NOMO-1 (cell line): ENCODE results near the gene PVALB.
A peak's percentile ranks its signal among the peaks of the same experiment; 100 is the strongest.

ENCODE experiments used
- DNase-seq, 2 experiments: peaks; one replicate each; lab custom pipeline; 2025; ENCODE audit not compliant: unreplicated experiment in 2 of 2; lab: John Stamatoyannopoulos, UW

PVALB gene, protein sequence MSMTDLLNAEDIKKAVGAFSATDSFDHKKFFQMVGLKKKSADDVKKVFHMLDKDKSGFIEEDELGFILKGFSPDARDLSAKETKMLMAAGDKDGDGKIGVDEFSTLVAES

DNA sequence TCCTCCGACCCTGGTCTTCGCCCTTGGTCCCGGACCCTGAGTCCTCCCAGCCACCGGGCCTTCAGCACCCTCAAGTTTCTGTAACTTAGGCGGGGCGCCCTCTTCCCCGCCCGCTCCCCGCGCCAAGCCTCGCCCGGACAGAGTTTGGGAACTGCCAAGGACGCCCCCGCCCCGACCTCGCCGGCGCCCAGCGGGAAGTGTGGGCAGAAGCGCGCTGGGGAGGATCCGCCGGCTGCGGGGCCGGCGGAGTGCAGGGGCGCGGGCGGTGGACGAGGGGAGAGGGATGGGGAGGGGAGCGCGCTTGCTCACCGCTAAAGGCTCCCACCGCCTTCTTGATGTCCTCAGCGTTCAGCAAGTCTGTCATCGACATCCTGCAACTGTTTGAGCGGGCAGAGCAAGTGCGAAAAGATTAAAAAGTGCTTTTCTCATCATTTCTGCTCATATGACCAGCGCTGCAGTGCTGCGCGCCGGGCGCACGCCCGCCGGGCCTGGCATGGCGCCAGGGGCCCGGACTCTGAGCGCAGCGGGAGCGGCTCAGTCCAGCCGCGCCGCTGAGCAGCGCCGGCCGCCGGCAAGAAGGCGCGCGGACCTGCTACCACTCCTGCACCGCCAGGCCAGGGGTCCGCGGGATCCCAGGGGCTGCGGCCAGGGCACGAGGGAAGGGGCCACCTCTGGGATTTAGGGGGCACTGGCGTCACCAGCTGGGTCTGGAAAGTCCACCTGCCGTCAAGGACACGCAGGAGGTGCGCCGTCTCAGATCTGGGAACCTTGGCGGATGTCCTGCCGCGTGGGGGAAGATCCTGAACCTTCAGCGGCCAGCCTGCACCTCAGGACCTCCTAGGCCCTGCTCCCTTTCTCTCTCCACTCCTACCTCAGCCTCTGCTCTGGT lies at the start of gene PVALB:
Gene PVALB, minus strand, starts transcription at position 400 of the 889 bp plus-strand sequence. Its CDS starts 30 bp downstream, at position 370.
- peak in 1 of 2 experiments; percentile 14 for DNase-seq

DNA sequence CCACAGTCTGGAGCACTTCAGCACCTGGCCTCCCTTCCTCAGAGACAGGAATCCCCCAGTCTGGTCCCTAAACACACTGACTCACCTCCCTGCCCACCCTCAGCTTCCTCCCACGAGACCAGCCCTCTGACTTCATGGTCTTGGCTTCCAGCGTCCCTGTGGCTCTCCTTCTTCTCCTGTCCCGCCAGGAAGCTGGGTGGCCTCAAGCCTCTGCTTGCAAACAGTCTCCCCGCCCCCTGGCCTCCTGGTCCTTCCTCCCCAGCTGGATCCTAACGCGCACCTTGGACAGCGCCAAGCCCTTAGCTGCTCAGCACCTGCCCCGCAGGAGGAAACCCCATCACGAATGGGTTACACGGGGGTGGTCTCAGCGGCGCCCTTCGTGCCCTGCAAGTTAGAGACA lies 48.5 kb upstream of the PVALB start:
- no peak for DNase-seq

DNA sequence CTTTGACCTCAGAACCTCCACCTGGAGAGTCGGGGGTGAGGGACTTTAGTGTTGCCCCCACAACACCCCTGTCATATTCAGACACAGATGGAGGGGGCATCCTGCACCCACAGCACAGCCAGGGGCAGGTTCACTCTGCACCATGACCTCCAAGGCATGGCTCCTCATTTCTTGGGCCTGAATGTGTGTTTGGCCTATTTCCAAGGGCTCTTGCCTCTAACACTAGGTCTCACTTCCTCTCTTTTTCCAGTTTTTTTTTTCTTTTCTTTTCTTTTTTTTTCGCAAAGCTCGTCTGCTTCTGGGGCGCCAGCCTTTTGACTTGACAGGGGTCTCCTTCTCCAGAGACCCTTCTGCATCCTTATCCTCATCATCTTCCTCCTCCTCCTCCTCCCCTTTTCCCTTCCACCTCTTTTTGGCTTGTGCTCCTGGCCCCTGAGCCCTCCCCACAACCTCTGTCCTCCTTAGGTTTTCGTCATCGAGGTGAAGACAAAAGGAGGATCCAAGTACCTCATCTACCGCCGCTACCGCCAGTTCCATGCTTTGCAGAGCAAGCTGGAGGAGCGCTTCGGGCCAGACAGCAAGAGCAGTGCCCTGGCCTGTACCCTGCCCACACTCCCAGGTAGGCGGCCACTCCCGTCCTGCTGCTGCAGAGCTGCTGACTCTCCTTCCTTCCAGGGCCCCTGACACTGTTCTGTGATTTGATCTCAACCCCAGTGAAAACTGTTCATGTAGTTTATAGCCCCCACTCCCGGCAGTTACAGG lies 47.8 kb upstream of the PVALB start:
- peak; percentile 22 to 49 for DNase-seq

DNA sequence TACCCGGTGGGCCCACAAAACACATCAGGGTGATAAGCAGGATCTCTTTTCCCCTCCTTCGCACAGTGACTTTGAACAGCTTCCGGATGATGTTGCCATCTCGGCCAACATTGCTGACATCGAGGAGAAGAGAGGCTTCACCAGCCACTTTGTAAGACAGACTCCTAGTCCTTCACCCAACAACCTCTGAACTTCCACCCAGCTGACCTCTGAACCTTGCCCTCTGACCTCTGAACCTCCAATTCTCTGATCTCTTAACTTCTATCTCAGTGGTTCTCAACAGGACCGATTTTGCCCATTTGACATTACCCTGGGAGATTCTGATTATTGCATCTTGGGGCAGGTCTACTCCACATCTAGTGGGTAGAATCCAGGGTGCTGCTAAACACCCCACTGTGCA lies 47.1 kb upstream of the PVALB start:
- DNase-seq, result no peak

DNA sequence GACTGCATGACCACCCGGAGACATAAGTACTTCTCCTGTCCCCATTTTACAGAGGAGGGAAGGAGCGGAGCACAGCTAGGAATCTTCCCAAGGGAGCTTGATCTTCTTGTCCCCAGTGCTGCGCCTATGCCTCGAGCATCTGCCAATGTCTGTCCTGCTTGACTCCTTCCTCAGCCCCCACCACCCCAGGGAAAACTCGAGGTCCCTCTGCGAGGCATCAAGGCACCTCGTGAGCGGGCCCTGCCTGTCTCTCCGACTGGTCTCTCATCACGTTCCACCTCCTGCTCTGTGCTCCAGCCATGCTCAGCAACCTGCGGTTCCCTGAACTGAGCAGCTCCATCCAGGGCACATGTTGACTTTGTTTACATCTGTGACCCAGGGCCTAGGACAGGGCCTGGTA lies 46.4 kb upstream of the PVALB start:
- DNase-seq, result no peak

DNA sequence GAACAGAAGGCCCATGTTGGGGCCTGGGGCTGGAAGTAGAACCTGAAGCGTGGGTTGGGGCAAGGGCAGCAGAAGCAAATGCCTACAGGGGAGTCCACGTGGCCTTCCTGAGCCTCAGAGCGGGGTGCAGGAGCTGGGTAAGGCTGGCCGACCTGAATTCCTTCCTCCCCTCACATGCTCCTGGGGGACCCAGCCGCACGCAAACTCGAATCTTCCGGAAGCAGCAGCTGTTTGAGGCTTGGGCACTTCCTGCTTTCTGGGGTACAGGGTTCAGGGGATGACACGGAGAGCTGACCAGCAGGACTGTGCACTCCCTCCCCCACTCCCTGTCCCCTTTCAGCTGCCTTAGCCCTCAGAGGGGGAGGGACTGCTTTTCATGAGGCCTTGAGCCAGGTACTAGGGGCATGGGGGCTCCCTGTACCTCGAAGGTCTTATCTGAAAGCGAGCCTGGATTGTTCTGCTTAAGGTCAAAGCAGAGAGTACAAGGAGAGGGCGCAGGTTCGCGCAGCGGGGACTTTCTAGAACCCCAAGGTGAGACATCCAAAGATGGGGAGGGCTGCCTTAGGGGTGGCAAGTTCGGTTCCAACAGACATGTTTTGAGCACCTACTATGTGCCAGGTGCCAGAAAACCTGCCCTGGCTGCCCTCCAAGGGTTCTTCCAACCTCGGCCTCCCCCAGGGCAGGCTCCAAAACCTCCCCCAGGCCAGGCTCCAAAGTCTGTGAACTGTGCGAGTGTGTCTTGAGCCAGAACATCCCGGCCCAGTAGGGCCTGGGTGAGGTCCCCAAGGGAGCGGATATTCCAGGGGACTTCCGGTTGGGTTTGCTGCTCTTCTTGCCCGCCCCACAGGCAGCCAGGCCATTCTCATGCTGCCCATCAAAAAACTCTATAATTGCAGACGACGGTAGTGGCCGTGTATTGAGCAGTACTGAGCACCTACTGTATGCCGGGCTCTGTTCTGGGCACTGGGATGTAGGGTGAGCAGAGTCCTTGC lies 45.7 kb upstream of the PVALB start:
- DNase-seq, result peak; percentile 75 to 76

DNA sequence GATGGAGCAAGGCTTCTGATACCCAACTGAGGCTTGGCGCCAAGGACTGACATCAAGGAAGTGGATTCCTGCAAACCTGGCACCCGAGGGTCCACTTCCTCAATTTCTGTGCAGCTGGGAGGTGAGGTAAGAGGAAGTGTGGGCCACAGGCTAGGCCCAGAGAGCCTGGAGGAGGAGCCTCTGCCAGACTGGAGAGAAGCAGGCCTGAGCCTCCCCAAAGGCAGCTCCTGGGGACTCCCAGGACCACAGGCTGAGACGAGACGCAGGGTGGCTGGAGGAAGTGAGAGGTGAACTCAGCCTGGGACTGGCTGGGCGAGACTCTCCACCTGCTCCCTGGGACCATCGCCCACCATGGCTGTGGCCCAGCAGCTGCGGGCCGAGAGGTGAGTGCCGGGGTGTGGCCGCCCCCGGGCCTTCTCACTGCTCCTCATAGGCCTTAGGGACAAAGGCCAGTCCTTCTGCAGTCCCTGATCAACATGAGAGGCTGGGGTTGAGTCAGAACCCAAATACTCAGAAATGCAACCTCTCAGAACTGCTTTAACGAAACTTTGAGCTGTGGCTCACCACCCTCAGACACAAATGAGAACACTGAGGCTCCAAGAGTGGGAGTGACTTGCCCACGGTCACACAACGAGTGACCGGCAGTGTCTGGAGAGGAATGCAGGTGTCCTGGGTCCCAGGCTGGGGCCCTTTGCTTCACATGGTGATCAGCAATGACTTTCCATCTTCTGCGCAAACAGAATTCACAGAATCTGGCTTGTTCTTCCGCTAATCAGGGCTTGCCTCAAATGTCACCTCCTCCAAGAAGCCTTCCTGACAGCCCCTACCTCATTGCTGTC lies 44.2 kb upstream of the PVALB start, which contains the start of gene NCF4:
Gene NCF4, plus strand, starts transcription at position 186 of the 839 bp plus-strand sequence. Its CDS starts 166 bp downstream, at position 352.
- peak; percentile 94 to 98 for DNase-seq

DNA sequence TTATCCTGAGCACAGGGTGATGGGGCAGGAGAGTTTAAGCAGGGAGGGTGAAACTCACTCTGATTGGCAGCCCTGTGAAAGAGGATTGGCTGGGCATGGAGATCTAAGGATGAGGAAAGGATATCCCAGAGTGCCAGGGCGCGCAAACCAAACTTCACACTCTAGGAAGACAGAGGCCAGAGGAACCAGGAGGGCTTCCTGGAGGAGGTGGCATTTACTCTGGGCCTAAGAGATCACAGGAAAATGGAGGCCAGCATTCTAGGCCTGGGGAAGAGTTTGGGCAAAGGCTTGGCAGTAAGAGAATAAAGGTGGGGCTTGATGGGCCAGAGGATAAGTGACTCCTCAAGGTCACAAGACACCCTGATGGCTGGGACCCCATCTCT lies 43.6 kb upstream of the PVALB start:
- DNase-seq, result no peak

DNA sequence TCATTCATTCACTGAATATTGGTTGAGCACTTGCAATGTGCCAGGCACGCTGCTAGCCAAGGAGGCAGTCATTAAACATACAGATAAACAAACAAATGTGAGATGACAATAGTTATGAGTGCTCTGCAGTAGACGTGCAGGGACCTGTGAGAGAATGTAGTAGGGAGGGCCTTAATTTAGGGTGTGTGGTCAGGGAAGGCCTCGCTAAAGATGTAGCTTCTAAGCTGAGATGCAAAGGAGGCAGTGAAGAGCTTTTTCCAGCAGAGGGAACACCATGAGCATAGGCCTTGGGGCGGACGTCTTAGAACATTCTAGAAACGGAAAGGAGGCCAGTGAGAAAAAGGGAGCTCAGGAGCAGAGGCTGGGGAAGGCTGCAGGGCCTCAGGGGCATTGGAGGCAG lies 43.2 kb upstream of the PVALB start:
- no peak for DNase-seq

DNA sequence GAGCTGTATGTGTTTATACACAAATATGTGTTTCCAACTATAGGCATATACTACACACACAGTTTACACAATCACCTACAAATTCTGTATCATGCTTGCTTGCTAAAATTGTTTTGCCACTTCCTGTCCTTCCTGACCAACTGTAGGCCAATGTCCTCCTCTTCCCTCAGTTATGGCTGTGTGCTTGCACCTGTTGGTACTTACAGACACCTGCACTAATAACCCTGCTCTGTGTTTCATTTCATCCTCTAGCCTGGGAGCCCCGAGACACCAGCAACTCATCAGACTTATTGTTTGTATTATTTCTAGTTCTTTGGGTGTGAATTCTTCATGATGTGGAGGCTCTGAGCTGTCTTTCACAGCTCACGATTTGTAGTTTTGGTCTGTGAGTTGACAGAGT lies 42.1 kb upstream of the PVALB start:
- DNase-seq, result no peak

DNA sequence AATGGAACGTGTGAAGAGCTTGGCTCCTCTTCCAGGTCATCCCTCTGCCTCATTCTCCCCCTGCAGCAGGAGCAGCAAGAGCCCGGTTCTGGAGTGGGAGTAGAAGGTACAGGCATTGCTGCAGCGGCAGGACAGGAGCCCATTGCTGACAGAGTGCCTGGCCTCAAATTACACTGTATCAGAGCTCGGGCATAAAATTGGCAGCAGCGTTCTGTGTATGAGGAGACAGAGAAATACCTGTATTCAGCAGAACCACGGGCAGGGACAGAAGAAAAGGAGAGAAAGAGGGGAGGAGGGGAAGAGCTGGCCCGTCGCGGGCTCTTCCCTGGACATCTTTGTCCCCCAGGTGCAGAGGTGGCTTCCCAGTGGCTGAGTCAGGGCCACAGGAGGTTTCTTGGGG lies 41.3 kb upstream of the PVALB start:
- no peak for DNase-seq

DNA sequence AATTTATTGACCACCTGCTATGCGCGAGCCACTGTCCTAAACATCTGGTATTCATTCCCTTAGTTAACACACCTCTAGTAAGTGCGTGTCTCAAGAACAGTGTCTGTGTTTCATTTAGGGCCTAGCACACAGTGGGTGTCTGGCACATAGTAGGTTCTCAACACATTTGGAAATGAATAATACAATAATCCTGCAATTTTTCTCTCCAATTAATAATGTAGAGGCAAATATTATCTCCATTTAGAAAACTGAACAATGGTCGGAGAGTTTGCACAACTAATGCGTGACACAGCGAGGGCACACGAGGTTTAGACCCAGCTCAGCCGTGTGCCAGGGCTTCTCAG lies 39.9 kb upstream of the PVALB start:
- DNase-seq, result no peak

DNA sequence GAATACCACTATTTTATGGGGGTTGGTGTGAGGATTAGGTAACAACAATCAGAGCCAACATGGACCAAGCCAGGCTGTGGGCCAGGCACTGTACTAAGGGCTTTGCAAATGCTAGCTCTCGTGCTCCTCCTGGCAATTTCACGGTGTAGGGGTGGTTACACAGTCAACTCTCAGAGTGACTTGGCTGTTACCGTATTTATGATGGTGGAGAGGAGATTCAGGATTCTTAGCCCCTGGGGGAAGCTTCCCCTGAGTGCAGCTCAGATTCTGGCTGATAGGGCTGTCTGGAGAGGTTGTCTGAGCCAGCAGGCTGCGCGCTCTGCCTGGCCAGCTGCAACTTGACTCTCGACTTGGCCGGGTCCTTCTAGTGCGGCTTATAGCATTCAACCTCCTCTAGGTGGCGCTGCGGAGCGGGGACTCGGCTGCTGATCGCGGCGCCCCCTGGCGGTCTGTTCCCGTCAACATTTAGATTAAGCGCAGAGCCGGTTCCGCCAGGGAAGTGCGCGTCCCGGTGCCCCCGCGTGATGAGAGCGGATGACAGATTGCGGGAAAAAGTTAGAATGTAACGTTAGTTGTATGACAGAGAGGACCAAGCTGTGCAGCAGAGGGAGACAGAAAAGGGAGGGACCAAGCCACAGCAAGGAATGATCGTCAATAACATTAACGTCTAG lies 39.4 kb upstream of the PVALB start:
- peak; percentile 86 to 89 for DNase-seq

DNA sequence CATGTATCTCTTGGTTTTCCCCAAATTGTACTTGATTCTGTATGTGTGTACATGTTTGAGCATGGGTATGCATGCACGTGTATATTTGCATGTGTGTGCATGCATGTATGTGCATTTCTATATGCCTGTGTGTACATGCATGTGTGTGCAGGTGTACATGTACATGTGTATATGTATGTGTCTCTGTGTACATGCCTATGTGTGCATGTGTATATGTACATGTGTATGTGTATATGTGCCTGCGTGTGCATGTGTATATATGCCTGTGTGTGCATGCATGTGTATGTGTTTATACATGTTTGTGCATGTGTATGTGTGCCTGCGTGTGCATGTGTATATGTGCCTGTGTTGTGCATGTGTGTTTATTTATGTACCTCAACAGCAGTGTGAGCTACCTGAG lies 38.6 kb upstream of the PVALB start:
- no peak for DNase-seq

DNA sequence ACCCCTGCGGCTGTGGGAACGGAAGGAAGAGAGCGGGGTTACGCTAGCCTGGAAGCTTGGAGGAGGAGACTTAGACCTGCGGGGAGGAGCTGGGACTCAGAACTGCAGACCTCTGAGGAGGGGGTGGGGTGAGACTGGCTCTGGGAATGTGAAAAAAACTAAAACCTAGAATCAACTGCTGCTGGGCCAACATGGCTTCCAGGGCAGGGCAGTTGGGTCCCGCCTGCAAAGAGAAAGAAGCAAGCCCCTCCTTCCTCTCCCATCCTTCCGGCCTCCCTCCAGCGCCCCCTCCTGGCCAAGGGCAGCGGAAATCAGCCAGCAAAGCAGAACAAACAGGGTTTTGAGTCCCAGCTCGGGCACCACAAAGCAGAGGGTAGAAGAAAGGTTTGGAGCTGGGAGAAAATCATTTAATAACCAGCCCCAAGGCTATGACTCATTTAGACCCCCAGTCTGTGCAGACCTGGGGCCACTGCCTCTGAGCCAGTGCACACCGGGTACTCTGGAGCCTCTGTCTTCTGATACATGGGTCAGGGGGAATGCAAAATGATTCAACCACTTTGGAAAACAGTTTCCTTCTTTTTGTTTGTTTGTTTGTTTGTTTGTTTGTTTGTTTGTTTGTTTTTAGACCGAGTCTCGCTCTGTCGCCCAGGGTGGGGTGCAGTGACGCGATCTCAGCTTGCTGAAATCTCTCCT lies 36.7 kb upstream of the PVALB start:
- DNase-seq, result peak; percentile 69 to 72

DNA sequence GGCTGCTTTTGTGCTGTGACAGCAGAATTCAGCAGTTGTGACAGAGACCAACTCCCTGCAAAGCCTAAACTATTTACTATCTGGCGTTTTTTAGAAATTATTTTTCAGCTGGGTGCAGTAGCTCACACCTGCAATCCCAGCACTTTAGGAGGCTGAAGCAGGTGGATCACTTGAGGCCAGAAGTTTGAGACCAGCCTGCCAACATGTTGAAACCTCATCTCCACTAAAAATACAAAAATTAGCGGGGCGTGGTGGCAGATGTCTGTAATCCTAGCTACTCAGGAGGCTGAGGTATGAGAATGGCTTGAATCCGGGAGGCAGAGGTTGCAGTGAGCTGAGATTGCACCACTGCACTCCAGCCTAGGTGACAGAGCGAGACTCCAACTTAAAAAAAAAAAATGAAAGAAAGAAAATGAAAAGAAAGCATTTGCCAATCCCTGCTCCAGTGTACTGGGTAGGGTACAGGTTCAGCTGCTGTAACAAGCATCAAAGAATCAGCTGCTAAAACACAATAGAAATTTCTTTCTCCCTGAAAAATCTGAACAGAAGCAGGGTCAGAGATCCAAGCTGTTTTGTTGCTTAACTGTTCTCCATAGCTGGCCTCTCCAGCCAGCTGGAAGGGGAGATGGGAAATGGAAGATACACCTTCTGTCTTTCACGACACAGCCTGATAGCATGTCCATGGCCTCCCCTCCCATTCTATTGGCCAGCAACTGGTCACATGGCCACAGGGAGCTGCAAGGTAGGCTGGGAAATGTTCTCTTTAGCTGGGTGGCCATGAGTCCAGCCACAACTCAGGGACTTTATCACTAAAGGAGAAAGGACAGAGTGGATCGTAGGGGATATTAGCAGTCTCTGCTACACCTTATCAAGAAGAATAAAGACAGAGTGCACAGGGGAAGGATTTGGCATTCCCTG lies 35.5 kb upstream of the PVALB start:
- DNase-seq, result no peak

DNA sequence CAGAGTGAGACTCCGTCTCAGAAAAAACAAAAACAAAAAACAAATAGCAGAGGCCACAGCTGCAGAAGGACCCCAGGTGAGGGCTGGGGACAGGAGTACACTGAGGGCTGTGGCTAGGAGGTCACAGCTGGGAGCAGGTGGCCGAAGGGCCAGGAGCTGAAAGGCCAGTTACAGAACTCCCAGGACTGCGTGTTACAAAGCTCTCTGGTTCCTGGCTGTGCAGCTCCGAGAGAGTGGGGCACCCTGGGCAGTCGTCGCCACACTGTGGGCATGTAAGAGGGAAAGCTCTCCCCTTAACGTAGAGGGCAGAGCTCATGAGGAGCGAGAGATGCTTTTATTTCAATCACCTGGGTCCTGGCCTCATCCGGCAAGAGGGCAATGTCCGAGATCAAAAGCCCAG lies 33.8 kb upstream of the PVALB start:
- DNase-seq, result no peak
